GM12872 (cell line): Measurements from ENCODE around the gene SLC36A2.

ENCODE experiments used
- CTCF ChIP-seq: IDR thresholded peaks from 3 replicates; pipeline ENCODE4 v1.5.1; 2011; ENCODE audit warnings: low read depth, mild to moderate bottlenecking, low read length, moderate library complexity; ENCODE audit not compliant: insufficient read depth

The SLC36A2 gene

DNA sequence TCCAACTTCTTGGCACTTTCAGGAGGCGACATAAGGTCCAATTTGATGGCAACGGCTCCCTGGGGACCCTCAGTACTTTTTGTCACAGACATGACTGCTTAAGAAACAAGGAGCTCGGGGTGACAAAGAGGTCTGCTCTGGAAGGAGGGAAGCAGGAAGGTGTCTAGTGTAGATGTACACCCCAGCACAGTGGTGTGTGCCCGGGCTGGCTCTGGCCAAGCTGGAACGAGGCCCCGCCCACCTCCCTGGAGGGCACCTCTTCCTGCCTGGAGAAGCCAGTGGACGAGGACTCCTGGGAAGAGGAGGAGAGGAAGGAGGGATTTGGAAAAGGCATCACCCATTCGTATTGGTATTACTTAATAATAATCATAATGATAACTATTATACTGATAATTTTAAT, at the start of gene SLC36A2:
Gene SLC36A2 (minus strand): TSS at position 191 of the 400 bp plus-strand sequence. CDS start 99 bp downstream, at position 92.
- no peak for TF ChIP-seq CTCF

DNA sequence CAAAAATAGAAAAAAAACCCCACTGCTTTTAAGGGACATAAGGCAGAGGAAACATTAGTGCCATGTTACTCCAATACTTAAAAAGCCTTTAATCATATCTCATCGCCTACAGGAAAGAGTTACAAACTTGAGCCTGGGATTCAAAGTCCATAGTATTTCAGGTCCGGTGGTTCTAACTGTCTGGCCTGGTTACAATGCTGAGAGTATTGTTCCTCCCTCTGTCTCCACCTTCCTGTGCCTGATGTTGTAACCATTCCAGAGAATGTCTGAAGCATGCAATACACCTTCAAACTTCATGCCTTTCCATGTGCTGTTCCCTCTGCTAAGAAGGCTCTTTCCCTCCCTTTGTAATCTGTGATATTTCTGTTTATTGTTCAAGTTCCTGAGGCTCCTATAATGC, 41.6 kb upstream of the SLC36A2 start:
- TF ChIP-seq CTCF = no peak

GRCh38 chr5:151384106-151384505, 36.7 kb upstream of the SLC36A2 start:
- no peak for TF ChIP-seq CTCF

DNA sequence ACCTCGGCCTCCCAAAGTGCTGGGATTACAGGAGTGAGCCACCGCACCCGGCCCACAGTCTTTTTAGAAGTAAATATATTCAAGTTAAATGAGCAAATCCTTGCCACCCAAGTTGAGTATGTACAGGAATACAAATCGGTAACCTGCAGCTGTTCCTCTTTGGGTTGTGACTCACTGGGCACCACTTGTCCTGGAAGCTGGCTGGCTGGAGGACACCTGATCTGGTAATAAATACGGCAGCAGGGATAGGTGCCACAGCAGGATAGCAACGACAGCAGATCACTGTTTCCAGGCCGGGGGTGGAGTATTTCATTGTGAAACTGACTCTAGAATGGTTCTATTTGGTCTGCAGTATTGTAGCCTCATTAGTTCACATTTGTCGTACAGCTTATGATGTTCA, 35.7 kb upstream of the SLC36A2 start:
- no peak for TF ChIP-seq CTCF

GRCh38 chr5:151382576-151382975, 35.2 kb upstream of the SLC36A2 start:
- TF ChIP-seq CTCF = no peak

GRCh38 chr5:151381899-151382298, 34.5 kb upstream of the SLC36A2 start:
- TF ChIP-seq CTCF = no peak

DNA sequence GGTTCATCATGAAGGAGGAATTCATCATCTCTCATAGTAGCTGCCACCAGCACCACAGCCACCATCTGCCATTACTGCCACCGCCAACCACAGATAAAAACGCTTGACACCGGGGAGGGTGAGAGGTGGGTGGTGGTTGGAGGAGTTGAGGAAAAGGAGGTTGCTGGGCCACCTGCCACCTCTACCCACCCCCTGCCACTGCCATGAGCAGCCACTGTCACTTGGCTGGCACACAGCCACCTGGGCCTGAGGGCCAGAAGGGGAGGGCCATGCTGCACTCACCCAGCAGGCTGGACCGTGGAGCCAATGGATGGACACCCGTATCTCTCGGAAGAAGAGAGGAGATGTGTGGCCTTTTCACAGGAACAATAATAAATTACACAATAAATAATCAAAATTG, 31.3 kb upstream of the SLC36A2 start:
- TF ChIP-seq CTCF = no peak

GRCh38 chr5:151374539-151374938, 27.2 kb upstream of the SLC36A2 start:
- TF ChIP-seq CTCF = no peak
